Measurements from ENCODE around the gene OTULIN.

- TF ChIP-seq CTCF (IDR thresholded peaks at IDR 0.05) (no peak), POLR2A (IDR thresholded peaks at IDR 0.05) (no peak)
Measured at GRCh38 chr5:14656898-14657297, 7.6 kb upstream of the OTULIN start.

All from right lobe of liver (tissue), 4 donors.